Mammary epithelial cell (primary cell): ENCODE results near the gene MAL.

Source experiments
- CTCF ChIP-seq, 2 donors: IDR thresholded peaks in 1 of 2; conservative IDR thresholded peaks in 1 of 2; 2 replicates each; pipeline ENCODE4 v1.5.1; 2011 to 2012; ENCODE audit warnings: inconsistent platforms in 2 of 2, low read length in 2 of 2, mild to moderate bottlenecking in 2 of 2, control low read depth in 1 of 2, low read depth in 1 of 2; ENCODE audit not compliant: insufficient read depth in 1 of 2; ENCODE audit errors: extremely low read depth in 1 of 2
- EZH2 ChIP-seq: IDR thresholded peaks from 2 replicates; pipeline ENCODE4 v1.6.1; 2012; ENCODE audit warnings: low read length, inconsistent platforms, borderline replicate concordance

- TF ChIP-seq CTCF (conservative IDR thresholded peaks at IDR 0.05 in 1 of 2, IDR thresholded peaks at IDR 0.05 in 1 of 2; ENCODE audit: extremely low read depth in 1 of 2, insufficient read depth in 1 of 2, low read depth in 1 of 2, low read length in 2 of 2) (no peak), EZH2 (no peak)
These were observed 30.5 kb downstream of the MAL start for GRCh38 chr2:95056044-95056443.
